ENCODE results near the gene GAS2L2. TPM values are rescaled to one million over a fixed set of nuclear protein-coding genes. Genes with fewer than 3 reads are reported as not detected.

GAS2L2 gene
- total and polyA plus RNA-seq, 2 donors (not counting 1 experiment from before 2014, with no cell fraction given) = 0.09 to 0.17 TPM

DNA sequence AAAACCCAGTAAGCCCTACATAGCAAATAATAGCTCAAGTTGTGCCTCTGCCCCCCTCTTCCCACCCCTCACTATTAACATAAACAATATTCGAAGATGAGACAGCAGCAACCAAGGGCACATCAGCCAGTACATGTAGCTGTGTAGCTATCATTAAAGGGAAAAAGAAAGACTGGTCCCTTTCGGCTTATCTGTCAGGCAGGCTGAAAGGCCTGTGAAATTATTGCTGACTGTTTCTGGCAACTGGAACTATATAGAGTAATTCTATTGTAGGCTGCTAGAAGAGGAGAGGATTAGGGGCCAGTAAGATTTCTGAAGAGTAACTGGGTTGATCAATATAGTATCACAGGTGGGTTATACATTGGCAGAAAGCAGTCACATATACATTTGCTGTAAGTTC, 58.1 kb downstream of the GAS2L2 start:
- Histone ChIP-seq H3K4me3 (ENCODE audit: control extremely low read depth in 1 of 5, extremely low read depth in 1 of 5, insufficient read depth in 1 of 5, low read depth in 2 of 5, low read length in 4 of 5) (no peak overlapping the region), H3K27me3 (replicated peaks in 1 of 4; ENCODE audit: control extremely low read depth in 1 of 4, control insufficient read depth in 3 of 4, insufficient read depth in 4 of 4, low read length in 3 of 4) (no peaks in the 10 kb centered on the region), H3K27ac (ENCODE audit: low read length in 2 of 2) (no peak overlapping the region), H3K9me3 (ENCODE audit: control extremely low read depth in 1 of 3, control insufficient read depth in 2 of 3, insufficient read depth in 1 of 3, low read length in 2 of 3) (no peaks in the 10 kb centered on the region), H2AFZ (ENCODE audit: insufficient read depth, low read depth, low read length, poor library complexity, severe bottlenecking) (no peak overlapping the region), H3K79me2 (ENCODE audit: control insufficient read depth, insufficient read depth, low read length) (no peaks in the 10 kb centered on the region), H4K20me1 (ENCODE audit: control insufficient read depth, insufficient read depth, low read length, poor library complexity, severe bottlenecking) (peaks cover 5% of the 10 kb centered on the region), H3K4me1 (ENCODE audit: control insufficient read depth in 2 of 2, insufficient read depth in 2 of 2, low read length in 2 of 2) (no peaks in the 10 kb centered on the region), H3K36me3 (replicated peaks in 1 of 2; ENCODE audit: control extremely low read depth in 1 of 2, control insufficient read depth in 1 of 2, extremely low read depth in 1 of 2, insufficient read depth in 2 of 2, low read length in 1 of 2) (peaks cover 5 to 62% of the 10 kb centered on the region in 2 experiments), H3K9ac (ENCODE audit: low read length) (no peak overlapping the region), H3K4me2 (replicated peaks; ENCODE audit: low read depth, low read length, poor library complexity, severe bottlenecking) (no peak overlapping the region)
- ChIA-PET POLR2A (no interaction called here), CTCF (interaction anchor here (0.9 kb wide), 1 partner anchor 52 kb away, joined by 3 read pairs; no protein-coding TSS in a partner anchor)
- Mint-ChIP-seq H3K9me3 (ENCODE audit: insufficient read depth) (no peaks in the 10 kb centered on the region), H3K4me1 (no peaks in the 10 kb centered on the region), H3K27ac (no peak overlapping the region), H3K4me3 (no peak overlapping the region), H3K27me3 (no peaks in the 10 kb centered on the region)
- TF ChIP-seq, protein P1, sequence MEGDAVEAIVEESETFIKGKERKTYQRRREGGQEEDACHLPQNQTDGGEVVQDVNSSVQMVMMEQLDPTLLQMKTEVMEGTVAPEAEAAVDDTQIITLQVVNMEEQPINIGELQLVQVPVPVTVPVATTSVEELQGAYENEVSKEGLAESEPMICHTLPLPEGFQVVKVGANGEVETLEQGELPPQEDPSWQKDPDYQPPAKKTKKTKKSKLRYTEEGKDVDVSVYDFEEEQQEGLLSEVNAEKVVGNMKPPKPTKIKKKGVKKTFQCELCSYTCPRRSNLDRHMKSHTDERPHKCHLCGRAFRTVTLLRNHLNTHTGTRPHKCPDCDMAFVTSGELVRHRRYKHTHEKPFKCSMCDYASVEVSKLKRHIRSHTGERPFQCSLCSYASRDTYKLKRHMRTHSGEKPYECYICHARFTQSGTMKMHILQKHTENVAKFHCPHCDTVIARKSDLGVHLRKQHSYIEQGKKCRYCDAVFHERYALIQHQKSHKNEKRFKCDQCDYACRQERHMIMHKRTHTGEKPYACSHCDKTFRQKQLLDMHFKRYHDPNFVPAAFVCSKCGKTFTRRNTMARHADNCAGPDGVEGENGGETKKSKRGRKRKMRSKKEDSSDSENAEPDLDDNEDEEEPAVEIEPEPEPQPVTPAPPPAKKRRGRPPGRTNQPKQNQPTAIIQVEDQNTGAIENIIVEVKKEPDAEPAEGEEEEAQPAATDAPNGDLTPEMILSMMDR (IDR thresholded peaks at IDR 0.05) = no peak
- TF ChIP-seq EZH2 (IDR thresholded peaks at IDR 0.05; ENCODE audit: borderline replicate concordance, insufficient read depth, low read depth, low read length, poor library complexity, severe bottlenecking) = no peak
- no peak for ATAC-seq (ENCODE audit: low read depth)
- WGBS (ENCODE audit: insufficient coverage) = 100% methylated on average over 2 of the region's 2 CpGs
- intact Hi-C loops (cut with micrococcal nuclease) = no loop called here
- DNase-seq = no peak

Other genes with a start within 250 kb of the GAS2L2 start
- gene SLFN12L, start 215.6 kb downstream of the GAS2L2 start, total RNA-seq = 3.7 and 3.8 TPM in 2 replicates
- gene SLFN12L, start 215.6 kb downstream of the GAS2L2 start, polyA plus RNA-seq = 0.43 and 0.97 TPM in 2 replicates
- not detected in 2 replicates for gene SLFN14, start 192.4 kb downstream of the GAS2L2 start, total RNA-seq
- not detected in 2 replicates for gene SLFN14, start 192.4 kb downstream of the GAS2L2 start, polyA plus RNA-seq
- gene PEX12, start 174.7 kb downstream of the GAS2L2 start, total RNA-seq = 5.1 and 5.5 TPM in 2 replicates
- 2.3 and 2.6 TPM in 2 replicates for gene PEX12, start 174.7 kb downstream of the GAS2L2 start, polyA plus RNA-seq
- 120 and 123 TPM in 2 replicates for gene AP2B1, start 165.9 kb downstream of the GAS2L2 start, total RNA-seq
- gene AP2B1, start 165.9 kb downstream of the GAS2L2 start, polyA plus RNA-seq = 29.3 and 33.1 TPM in 2 replicates
- 1.2 TPM in 1 of 2 replicates, not detected in the other for gene RASL10B, start 21.6 kb downstream of the GAS2L2 start, total RNA-seq
- gene RASL10B, start 21.6 kb downstream of the GAS2L2 start, polyA plus RNA-seq = 0.04 and 0.06 TPM in 2 replicates
- not detected in 2 replicates for gene C17orf50, start 7.6 kb upstream of the GAS2L2 start, total RNA-seq
- gene C17orf50, start 7.6 kb upstream of the GAS2L2 start, polyA plus RNA-seq = not detected in 2 replicates
- 2.0 and 2.4 TPM in 2 replicates for gene MMP28, start 42.4 kb upstream of the GAS2L2 start, total RNA-seq
- 0.15 and 0.74 TPM in 2 replicates for gene MMP28, start 42.4 kb upstream of the GAS2L2 start, polyA plus RNA-seq
- 246 and 249 TPM in 2 replicates for gene TAF15, start 56.2 kb upstream of the GAS2L2 start, total RNA-seq
- gene TAF15, start 56.2 kb upstream of the GAS2L2 start, polyA plus RNA-seq = 51.0 and 83.9 TPM in 2 replicates
- gene HEATR9, start 115.7 kb upstream of the GAS2L2 start, total RNA-seq = not detected in 2 replicates
- 0.06 and 0.09 TPM in 2 replicates for gene HEATR9, start 115.7 kb upstream of the GAS2L2 start, polyA plus RNA-seq
- gene CCL5, start 127.1 kb upstream of the GAS2L2 start, total RNA-seq = 2.9 and 3.3 TPM in 2 replicates
- gene CCL5, start 127.1 kb upstream of the GAS2L2 start, polyA plus RNA-seq = 5.3 and 5.4 TPM in 2 replicates
- not detected in 2 replicates for gene RDM1, start 177.5 kb upstream of the GAS2L2 start, total RNA-seq
- not detected in 2 replicates for gene RDM1, start 177.5 kb upstream of the GAS2L2 start, polyA plus RNA-seq
- not detected in 2 replicates for gene LYZL6, start 190.5 kb upstream of the GAS2L2 start, total RNA-seq
- not detected in 2 replicates for gene LYZL6, start 190.5 kb upstream of the GAS2L2 start, polyA plus RNA-seq
- not detected in 2 replicates for gene CCL16, start 228.3 kb upstream of the GAS2L2 start, total RNA-seq
- gene CCL16, start 228.3 kb upstream of the GAS2L2 start, polyA plus RNA-seq = not detected in 2 replicates
- gene CCL14, start 233.5 kb upstream of the GAS2L2 start, total RNA-seq = not detected in 2 replicates
- not detected in 2 replicates for gene CCL14, start 233.5 kb upstream of the GAS2L2 start, polyA plus RNA-seq
- gene CCL15, start 248.3 kb upstream of the GAS2L2 start, total RNA-seq = not detected in 2 replicates
- not detected in 2 replicates for gene CCL15, start 248.3 kb upstream of the GAS2L2 start, polyA plus RNA-seq